ENCODE results near the gene ST6GAL1.
"Not testable (repeated sequence)": the region's sequence is repeated elsewhere in the genome, so short reads cannot be mapped to it uniquely, and the experiment has no call there.

ST6GAL1 gene

DNA sequence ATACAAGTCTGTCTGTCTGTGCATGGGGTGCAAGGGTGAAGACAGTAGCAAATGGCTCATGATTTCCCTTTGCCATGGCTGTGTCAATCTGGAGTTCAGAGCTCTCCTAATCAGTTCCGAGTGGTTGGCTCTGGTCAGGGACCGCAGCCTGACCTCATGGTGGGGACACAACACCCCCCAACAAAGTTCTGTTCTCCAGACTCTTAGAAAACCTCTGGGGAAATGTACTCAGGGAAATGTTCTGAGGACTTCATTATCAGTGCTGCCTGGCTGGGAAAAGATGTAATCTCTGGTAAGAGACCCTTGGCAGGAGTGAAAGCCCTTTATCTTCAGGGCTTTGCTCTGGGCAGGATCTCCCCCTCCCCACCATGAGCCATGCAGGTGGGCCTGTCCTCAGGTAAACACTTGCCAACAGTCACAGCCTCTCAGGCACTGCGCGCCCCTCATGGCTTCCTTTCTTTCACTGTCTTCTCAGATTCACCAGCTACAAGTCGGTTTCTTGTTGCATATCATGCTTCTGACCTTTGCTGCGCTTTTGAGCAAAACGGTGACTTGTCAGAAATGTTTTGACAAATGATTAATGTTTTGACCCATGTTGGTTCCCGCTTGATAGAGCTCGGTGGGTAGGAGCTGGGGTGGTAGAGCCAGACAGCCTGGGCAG, 95.5 kb downstream of the ST6GAL1 start:
- DNase-seq, result no peak

DNA sequence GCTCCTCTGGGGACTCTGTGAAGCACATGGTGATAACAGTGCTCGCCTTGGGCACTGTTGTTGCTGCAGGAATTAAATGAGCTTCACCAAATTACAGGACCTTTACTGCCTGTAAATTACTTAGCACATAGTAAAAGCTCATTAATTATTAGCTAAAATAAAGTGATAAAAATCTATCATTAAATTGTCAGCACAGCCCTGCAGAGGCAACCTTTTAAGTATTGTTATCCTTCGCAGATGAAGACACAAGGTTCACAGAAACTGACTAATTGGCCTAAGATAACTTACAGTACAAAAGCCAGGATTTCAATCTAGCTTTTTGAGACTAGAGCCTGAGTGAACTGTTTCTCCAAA, 96.0 kb downstream of the ST6GAL1 start:
- DNase-seq, result no peak

- no peak for DNase-seq
Observed at GRCh38 chr3:187027531-187028278, 97.4 kb downstream of the ST6GAL1 start.

DNA sequence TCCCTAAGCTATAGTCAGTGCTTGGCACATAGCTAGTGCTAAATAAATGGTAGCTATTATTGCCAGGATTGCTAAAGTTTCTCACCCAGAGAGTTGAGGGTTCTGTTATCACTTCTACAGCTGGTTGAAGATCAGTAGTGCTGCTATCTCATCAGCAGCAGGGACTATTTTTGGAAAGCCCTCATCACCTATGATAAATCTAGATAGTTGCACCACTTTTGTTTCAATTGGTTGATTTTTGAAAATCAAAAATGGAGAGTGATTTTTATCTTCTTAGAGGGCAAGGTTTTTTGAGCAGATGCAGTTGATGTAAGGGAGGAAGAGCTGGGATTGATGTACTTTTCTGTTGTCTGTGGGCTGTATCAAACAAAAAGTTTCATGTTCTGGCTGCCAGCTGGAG, 101.6 kb downstream of the ST6GAL1 start:
- no peak for DNase-seq

DNA sequence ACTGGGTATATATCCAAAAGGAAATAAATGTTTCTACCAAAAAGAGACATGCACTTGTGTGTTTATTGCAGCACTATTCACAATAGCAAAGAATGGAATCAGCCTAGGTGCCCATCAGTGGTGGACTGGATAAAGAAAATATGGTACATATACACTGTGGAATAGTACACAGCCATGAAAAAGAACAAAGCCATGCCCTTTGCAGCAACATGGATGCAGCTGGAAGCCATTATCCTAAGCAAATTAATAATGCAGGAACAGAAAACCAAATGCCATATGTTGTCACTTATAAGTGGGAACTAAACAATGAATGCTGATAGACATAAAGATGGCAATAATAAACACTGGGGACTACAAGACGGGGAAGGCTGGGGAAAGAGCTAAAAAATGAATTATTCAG, 106.1 kb downstream of the ST6GAL1 start:
- no peak for DNase-seq

GRCh38 chr3:187039100-187039722, 108.9 kb downstream of the ST6GAL1 start:
- no peak for DNase-seq

GRCh38 chr3:187039723-187040414, 109.5 kb downstream of the ST6GAL1 start:
- DNase-seq, result no peak

- DNase-seq, result no peak
Observed at GRCh38 chr3:187040516-187041361, 110.4 kb downstream of the ST6GAL1 start.

DNA sequence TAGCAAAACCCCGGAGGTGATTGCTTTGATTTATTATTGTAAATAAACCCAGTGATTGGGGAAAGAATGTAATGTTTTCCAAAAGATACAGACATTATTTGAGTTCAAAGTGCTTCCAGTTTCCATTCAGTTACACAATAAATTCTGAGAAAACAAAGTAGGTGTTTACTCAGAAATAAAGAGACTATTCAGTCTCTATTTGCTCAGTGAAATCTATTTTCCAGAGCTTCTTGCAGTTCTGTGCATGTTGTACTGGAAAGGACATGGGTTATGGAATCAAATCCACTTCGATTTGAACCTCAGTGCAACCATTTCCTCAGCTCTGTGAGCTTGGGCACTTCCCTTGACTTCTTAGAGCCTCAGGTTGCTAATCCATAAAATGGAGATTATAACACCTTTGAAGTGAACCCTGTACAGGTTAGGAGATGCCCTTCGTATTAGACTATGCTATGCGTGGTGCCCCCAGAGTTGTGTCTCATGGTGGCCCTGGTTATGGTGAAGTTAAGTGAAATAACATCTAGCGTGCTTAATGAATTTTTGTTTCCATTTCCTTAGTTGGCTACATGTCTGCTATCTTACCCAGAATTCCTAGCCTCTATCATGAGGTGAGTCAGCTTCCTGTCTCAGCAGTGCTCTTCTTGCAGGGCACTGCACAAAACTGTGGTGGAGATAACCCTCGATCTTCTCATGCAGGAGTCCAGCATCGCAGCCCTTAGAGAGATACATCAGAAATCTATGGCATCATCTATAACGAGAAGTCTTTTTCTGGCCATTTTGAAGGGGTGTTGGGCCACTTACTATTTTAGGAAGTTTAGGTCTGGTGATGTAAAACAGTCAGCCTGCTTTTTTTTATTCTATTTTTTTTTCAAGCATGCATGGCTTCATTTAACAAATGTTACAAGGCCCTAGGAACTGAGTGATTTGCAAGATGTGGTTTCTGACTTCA, 111.3 kb downstream of the ST6GAL1 start:
- DNase-seq, result no peak

DNA sequence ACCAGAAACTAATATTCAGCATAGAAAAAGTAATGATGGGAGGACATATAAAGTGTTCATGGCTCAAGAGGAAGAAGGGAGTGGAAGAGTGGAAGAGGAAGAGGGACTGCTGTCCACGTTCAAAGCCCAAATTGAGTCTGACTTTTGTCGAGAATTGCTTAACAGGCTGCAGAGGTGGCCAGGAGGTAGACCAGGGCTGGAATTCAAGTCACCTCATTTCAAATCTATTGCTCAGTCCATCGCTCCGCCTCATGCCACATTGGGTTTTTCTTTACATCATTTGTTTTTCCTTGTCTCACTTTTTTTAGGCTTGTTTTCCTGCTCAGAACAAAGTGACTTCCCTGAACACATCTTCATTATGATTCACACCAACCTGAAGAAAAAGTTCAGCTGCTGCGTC, 112.0 kb downstream of the ST6GAL1 start:
- DNase-seq, result no peak

- no peak for DNase-seq
Observed at GRCh38 chr3:187042874-187043458, 112.6 kb downstream of the ST6GAL1 start.

DNA sequence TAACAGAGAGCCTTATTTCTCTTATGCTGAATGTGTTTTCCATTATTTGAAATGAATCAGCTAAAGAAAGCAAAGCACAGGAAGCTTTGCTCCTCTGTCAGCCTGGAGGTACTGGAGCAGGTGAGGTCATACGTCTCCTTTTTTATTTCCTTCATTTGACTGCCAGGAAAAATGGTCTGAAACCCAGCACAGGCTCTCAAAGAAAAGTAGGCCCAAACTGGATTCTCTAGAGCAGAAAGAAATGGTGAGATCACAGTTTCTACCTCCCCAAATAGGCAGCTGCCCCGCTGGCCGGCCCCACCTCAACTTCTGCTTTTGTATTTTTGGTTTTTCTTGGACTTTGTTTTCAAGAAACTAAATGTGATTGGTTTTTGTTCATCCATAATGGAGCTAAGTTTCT, 113.9 kb downstream of the ST6GAL1 start:
- no peak for DNase-seq

- DNase-seq, result no peak
Observed at GRCh38 chr3:187044867-187045552, 114.7 kb downstream of the ST6GAL1 start.

- no peak for DNase-seq
Observed at GRCh38 chr3:187046033-187046432, 115.7 kb downstream of the ST6GAL1 start.

GRCh38 chr3:187049462-187050101, 119.3 kb downstream of the ST6GAL1 start:
- no peak for DNase-seq

DNA sequence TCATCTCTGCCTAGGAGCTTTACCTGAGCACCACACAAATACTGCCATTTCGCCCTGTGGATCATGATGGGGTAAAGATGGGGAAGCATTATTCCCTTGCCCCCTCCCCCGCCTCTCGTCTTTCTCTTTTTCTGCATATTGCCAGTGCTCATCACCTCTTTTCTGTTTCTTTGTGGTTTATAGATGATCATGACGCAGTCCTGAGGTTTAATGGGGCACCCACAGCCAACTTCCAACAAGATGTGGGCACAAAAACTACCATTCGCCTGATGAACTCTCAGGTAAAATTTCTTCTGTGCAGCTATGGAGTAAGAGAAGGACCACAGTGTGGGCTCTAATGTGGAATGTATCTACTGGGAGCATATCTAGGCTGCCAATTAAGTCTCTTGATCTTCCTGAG, 120.7 kb downstream of the ST6GAL1 start:
- no peak for DNase-seq

GRCh38 chr3:187051724-187052366, 121.5 kb downstream of the ST6GAL1 start:
- DNase-seq, result no peak

- not testable (repeated sequence) for DNase-seq
Observed at GRCh38 chr3:187052427-187052826, 122.1 kb downstream of the ST6GAL1 start.

DNA sequence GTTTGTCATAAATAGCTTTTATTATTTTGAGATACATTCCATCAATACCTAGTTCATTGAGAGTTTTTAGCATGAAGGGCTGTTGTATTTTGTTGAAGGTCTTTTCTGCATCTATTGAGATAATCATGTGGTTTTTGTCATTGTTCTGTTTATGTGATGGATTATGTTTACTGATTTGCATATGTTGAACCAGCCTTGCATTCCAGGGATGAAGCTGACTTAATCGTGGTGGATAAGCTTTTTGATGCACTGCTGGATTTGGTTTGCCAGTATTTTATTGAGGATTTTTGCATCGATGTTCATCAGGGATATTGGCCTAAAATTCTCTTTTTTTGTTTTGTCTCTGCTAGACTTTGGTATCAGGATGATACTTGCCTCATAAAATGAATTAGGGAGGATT, 124.1 kb downstream of the ST6GAL1 start:
- not testable (repeated sequence) for DNase-seq
